GM18526 (cell line): ENCODE measurements around the gene RBM4.

Source experiments
- POLR2A ChIP-seq: IDR thresholded peaks from 3 replicates; pipeline ENCODE4 v1.6.1; 2011; ENCODE audit not compliant: insufficient read length; ENCODE audit errors: extremely low read depth

The RBM4 gene, protein sequence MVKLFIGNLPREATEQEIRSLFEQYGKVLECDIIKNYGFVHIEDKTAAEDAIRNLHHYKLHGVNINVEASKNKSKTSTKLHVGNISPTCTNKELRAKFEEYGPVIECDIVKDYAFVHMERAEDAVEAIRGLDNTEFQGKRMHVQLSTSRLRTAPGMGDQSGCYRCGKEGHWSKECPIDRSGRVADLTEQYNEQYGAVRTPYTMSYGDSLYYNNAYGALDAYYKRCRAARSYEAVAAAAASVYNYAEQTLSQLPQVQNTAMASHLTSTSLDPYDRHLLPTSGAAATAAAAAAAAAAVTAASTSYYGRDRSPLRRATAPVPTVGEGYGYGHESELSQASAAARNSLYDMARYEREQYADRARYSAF

DNA sequence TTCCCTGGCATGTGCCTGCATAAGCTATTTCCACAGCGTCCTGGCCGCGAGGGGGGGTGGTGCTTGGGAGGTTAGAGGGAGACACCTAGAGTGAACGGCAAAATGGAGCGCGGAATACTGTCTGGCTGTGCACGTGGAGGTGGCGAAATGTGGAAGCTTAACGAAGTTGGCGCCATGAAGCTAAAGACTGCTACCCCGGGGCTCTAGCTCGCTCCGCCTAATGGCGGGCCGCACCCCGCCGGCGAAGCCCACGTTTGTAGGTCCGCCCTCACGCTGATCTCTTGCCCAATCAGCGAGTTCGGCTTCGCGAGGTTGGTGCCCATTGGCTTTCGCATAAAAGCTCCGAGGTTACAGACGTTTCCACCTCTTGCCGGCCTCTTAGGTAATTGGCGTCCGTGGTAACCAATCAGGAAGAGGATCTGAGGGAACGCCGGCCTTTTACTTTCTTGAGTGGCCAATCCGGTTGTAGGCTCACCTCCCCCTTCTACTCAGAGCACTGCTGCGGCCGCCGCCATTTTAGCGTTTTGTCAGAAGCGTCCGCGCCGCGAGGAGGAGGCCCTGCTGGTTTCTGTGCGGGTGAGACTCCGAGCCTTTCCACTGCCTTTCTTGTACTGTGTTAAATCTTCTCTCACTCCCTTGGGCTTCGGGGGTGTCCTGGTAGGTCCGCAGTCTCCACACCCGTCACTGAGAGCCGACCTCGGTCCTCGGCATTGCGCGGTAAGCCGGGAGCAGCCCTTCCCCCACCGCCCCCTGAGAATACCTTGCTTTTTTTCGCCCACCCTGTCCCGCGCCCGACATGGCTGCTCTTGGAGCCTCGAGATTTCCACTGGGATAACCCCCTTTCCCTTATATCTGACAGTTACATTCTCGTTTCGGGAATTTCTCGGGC, at the start of gene RBM4:
TSS of gene RBM4 (plus strand) at position 527 of the 889 bp plus-strand sequence. CDS start 1,009 bp downstream, outside the sequence.
- TF ChIP-seq POLR2A: peak; percentile 84

DNA sequence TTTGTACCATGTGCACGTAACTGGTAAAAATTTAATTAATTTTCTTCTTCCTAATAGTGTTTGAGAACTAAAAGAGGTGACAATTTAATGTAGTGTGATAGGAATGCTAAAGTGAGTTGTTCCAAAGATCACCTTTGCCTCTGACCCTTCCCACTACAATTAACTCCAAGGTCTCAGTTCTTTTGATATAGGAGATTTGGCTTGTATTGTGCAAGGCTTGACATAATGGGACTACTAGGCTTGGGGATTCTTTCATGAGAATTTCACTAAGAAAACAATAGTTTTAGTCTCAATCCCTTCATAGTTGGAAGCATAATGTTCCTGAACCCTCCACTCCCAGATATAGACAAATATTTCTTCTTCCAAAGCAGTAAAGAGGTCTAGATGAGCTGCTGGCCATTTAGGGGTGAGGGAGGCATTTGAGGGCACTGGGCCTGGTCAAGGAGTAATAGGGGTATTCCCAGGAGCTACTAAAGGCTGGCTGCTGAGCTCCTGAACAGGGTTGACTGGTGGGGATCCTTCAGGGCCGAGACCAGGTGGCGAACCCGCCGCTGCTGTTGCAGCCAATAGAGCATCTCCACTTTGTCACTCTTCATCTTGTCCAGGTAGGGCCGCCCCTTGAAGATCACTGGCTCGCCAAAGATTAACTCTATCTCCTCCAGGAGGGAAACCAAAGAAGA, 48.4 kb upstream of the RBM4 start:
- no peak for TF ChIP-seq POLR2A

DNA sequence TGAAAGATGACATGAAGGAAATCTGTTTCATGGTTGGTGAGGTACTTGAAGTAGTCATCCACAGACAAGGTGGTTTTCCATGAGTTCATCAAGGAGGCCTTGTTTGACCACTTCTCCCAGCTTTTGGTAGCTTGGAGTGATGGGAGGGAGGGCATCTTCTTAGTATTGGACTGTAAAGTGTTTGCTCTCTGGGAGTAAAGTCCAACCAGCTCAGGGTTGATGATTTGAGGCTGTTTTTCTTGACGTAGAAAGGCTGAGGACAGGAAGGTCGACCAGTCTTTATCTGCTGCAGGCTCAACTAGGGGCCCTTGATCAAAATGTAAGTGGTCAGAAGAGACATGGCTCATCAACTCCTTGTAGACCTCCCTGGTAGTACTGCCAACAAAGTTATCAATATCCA, 47.3 kb upstream of the RBM4 start:
- TF ChIP-seq POLR2A: no peak

DNA sequence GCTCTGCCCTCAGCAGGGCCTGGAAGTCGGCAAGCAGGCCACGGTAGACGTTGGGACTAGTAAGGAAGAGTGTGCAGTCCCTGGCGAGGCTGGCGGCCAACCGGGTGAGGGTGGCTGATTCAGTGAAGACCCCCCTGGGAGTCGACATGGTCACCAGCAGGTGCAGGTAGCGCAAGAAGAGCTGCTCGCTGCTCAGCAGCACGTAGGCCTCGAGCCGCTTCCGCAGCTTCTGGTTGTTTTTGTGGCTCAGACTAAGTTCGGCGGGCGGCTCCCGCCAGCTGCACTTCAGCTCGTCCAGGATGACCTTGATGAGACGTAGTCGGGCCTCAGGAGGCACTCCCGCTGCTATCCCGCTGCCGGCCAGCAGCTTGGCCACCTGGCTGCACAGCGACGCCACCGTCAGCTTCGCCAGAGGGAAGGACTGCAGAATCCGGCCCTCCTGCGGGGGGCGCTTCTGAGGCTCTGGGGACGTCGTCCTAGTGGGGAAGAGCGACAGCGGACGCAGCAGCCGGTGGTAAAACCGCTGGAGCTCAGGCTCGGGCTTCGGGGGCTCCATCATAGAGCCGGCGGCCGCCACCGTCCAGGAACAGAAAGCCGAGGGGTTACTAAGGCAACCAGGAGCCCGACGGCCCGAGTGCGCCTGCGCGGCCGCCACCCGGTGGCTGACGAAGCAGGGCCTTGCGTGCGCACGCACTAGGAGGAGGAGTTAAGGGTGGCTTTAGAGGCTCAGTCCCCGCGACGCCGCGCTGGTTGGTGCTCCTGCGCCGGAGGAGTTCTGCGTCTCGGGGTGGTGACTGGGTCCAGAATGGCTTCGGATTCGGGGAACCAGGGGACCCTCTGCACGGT, 45.8 kb upstream of the RBM4 start, which contains the start of the genes CCDC87 and CCS:
TSS of gene CCDC87 (minus strand) at position 607 of the 846 bp plus-strand sequence. CDS start at position 559, 48 bp downstream.
TSS of gene CCS (plus strand) at position 729 of the 846 bp plus-strand sequence. CDS start at position 806, 77 bp downstream.
- peak; percentile 98 for TF ChIP-seq POLR2A

DNA sequence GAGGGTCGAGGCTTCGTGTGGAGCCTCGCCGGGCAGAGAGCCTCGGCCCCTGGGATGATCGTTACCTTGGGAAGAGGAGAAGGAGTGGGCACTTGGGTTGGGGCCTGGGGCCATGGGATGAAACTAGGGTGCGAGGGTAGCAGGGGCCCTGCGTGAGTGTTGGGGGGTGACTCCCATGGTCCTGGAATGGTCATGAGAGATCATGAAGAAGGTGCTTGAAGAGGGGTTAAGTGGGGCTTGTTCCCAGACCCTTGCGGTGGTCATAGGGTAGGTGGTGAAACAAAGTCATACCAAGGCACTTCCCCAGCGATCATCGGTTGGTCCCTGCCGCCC, 45.2 kb upstream of the RBM4 start:
- TF ChIP-seq POLR2A: no peak

DNA sequence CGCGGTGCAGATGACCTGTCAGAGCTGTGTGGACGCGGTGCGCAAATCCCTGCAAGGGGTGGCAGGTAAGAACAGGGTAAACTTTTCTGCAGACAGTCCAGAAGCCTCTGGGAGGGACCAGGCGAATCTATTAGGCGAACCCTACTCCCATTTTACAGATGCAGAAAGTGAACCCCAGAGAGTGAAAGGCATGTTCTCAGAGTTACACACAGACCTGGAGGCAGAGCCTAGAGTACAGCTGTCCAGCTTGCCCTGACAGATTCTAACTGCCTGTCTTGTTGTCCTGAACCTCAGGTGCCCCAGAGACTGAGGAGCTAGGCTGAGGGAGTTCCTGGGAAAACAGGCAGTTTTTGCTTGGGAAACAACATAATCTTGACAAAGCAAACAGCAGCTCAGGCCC, 44.9 kb upstream of the RBM4 start:
- no peak for TF ChIP-seq POLR2A

DNA sequence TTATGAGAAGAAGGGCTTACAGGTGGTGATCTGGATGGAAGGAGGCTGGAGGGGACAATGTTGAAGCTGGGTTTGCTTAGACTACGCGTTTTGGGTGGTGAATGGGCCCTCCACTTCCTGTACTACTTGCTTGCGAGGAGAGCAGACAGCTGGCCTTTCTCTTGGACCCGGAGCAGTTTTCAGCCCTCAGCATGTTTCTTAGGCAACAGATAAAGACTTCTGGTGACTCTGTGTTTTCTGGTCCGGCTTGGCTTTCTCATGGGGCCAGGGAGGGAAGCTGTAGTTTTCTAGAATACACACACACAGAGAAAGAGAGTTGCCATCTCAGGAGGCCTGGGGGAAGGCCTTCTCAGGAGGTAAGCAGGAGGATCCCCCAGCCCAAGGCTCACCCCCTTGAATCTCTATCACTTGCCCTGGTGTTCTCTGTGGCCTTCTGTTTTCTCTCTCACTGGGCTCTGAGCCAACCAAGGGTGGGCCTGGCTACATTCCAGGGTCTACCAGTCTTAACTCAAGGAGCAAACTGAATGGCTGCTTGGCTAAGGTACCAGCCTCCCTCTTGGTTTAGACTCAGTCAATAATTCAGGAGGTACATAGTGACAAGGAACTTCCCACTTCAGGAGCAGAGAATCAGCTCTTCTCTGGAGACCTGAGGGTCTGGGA, 43.1 kb upstream of the RBM4 start:
- TF ChIP-seq POLR2A: no peak

DNA sequence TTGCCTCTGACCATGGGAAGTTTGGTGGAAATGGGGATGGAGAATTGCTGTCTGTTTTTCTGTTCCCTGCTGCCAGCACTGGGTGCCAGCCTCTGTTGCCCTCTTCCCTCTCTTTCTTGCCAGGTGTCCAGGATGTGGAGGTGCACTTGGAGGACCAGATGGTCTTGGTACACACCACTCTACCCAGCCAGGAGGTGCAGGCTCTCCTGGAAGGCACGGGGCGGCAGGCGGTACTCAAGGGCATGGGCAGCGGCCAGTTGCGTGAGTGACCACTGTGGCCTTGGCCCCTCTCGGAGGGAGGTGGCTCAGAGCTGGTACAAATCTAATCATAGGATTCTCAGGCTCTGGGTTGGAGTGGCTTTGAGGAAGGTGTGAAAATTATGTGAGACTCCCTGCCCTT, 39.5 kb upstream of the RBM4 start:
- no peak for TF ChIP-seq POLR2A

DNA sequence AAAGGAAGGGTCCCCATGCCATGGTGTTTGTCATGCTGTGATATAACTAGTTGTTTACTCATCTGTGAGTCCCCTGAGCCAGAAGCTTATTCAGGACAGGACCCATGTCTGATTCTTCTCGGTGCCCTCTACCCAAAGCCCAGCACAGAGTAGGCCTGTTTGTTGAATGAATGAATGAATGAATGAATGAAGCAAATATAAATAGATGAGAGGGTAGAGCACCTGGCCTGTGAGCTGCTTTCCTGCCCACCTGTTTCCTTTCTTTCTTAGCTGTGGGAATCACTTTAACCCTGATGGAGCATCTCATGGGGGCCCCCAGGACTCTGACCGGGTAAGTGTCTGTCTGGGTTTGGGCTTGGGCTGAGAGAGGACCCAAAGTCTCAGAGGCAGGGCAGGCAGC, 38.3 kb upstream of the RBM4 start:
- no peak for TF ChIP-seq POLR2A

DNA sequence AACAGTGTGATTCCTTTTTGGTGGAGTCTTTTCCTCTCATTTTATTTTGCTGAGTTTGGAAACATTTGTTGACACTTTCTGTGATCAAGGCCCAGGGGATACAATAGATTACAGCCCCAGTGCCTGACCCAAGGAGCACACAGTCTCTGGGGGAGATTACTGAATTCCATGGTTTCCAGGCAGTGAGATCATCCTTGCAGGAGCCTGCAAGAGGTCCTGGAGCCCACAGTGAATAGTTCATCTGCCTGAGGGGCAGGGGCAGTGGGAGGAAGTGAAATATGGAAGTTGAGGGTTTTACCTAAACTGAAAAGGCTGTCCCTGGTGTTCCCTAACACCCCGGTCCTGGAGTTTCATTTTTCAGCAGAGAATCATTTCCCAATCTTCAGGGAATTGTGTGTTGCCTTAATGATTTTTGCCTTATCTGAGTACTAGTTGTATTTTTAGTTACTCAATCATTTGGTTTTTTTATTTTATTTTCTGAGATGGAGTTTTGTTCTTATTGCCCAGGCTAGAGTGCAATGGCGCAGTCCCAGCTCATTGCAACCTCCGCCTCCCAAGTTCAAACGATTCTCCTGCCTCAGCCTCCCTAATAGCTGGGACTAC, 37.8 kb upstream of the RBM4 start:
- TF ChIP-seq POLR2A: no peak

DNA sequence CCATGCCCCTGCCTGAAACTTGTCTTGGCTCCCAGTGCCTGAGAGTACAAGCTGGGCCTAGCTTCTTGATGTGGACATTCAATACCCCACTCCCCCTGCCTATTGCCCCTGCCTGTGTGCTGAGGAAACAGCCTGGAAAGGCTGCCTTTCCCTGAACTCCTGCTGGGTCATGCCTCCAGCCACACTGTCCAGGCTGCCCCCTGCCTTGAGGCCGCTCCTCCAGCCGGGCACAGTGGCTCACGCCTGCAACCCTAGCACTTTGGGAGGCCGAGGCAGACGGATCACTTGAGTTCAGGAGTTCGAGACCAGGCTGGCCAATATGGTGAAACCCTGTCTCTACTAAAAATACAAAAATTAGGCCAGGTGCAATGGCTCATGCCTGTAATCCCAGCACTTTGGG, 35.4 kb upstream of the RBM4 start:
- no peak for TF ChIP-seq POLR2A

DNA sequence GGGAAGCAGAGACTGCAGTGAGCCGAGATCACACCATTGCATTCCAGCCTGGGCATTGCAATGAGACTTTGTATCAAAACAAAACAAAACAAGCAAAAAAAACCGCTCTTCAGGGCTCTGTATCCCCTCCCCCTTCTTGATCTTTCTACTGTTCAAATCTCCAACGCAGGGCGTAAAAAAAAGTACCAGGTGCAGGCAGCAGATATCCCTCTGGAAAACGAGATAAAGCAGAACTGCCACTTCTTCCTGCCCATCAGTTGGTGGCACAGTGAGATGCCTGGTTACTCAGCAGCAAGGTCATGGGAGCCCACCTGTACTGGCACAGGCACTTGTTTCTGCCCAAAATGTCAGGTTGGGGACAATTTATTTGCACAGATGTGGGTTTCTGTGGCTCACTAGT, 34.3 kb upstream of the RBM4 start:
- no peak for TF ChIP-seq POLR2A

DNA sequence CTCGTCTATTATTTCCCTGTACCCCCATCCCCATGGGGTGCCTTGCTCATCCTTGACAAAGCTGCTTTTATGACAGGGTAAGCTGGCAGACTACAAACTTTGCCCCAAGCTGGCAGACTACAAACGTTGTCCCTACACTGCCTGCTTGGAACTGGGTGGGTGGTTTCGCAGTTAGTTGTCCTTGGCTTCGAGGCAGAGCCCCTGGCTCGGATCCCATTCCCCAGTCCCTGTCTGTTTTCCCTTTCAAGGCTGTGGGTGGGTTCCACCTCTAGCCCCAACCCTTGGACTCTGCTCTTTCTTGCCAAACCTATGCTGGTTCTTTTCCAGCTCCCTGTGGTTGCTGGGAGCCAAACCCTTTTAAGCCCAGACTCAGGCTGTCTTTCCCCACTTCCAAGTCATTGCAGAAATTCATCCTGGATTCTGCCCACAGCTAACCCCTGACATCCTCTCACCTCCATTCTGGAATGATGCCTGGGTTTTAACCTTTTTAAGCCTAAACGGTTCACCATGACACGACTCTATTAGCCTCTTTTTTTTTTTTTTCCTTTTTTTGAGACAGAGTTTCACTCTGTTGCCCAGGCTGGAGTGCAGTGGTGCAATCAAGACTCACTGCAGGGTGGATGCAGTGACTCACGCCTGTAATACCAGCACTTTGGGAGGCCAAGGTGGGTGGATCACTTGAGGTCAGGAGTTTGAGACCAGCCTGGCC, 31.2 kb upstream of the RBM4 start:
- no peak for TF ChIP-seq POLR2A
